ENCODE measurements around the gene PARM1.

DNA sequence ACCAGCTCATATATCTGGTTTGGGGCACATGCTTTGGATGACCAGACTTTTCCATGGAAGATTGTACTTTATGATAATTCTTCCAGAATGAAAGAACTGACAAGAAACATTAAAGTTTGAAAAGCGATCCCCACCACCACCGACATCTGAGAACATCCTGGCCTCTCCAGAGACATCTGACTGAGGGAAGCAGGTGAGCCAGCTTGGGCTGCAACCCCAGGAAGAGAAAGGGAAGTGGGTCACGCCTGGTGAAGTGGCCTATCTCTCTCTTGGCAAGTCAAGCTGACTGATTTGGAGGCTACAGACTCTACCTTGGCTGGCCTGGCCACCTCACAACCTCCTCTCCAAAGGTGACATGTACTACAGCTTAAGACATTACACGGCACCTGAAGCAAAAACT is 20.7 kb downstream of the PARM1 start:
- TF ChIP-seq, protein P1, sequence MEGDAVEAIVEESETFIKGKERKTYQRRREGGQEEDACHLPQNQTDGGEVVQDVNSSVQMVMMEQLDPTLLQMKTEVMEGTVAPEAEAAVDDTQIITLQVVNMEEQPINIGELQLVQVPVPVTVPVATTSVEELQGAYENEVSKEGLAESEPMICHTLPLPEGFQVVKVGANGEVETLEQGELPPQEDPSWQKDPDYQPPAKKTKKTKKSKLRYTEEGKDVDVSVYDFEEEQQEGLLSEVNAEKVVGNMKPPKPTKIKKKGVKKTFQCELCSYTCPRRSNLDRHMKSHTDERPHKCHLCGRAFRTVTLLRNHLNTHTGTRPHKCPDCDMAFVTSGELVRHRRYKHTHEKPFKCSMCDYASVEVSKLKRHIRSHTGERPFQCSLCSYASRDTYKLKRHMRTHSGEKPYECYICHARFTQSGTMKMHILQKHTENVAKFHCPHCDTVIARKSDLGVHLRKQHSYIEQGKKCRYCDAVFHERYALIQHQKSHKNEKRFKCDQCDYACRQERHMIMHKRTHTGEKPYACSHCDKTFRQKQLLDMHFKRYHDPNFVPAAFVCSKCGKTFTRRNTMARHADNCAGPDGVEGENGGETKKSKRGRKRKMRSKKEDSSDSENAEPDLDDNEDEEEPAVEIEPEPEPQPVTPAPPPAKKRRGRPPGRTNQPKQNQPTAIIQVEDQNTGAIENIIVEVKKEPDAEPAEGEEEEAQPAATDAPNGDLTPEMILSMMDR (conservative IDR thresholded peaks at IDR 0.05), result no peak
- TF ChIP-seq ZFX (IDR thresholded peaks at IDR 0.05), result no peak
